ENCODE measurements around the gene FAM81A.
"Not testable (repeated sequence)": the region's sequence is repeated elsewhere in the genome, so short reads cannot be mapped to it uniquely, and the experiment has no call there.

Gene FAM81A

DNA sequence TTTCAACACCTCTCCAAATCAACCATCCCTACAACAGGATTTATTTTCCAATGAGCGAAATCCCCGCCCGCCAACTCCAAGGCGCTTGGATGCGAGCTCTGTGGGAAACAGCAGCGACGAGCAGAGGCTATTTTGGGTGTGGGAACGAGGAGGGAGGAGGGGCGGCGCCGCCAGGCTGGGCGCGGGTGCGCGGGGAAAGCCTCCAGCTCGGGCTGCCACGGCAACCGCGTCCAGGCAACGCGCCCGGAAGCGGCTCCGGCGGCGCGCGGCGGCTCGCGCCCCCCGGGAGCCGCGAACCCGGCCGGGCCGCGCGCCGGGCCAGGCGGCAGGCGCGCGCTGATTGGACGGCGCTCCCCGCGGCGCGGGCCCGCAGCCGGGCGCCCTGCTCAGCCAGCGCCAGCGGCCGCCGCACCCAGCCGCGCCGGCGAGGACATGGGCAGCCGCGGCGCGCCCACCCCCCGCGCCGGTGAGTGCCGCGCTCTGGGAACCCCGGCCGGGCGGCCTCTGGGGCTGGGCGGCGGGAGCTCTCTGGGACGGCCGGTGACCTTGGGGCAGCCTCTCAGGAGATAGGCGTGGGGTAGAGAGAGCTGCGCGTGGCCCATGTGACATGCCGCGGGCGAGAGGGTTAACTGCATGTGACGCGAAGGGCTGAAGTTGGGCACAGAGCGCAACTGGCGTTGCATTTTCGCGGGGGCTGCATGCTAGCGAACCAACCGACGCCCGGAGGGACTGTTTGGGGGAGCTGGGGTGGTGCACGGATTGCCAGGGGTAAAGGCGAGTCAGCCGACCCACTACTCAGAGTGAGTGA lies at the start of gene FAM81A:
FAM81A (plus strand) TSS at position 370 of the 808 bp plus-strand sequence. CDS start 20,441 bp downstream, outside the sequence.
- FAIRE-seq: no peak

- FAIRE-seq: no peak
Measured at GRCh38 chr15:59388670-59389069, 49.3 kb upstream of the FAM81A start.

DNA sequence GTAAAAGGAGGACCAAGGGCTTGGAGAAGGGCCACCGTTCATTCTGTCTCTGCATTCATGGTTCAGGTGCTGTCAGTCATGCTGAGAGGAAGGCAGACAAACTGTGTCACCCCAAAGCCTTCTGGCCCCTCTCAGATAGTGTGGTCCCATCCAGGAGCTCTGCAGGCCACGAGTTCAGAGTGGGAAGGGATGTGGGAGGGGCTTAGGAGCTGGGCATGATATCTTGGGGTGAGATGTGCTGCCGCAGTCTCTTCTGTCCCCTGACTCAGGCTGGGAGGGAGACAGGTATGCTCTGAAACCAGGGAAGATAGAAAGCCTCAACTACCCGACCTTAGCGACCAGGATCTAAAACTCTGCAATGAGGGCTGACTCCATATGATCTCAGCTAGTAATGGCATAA lies 45.7 kb upstream of the FAM81A start:
- FAIRE-seq: no peak

DNA sequence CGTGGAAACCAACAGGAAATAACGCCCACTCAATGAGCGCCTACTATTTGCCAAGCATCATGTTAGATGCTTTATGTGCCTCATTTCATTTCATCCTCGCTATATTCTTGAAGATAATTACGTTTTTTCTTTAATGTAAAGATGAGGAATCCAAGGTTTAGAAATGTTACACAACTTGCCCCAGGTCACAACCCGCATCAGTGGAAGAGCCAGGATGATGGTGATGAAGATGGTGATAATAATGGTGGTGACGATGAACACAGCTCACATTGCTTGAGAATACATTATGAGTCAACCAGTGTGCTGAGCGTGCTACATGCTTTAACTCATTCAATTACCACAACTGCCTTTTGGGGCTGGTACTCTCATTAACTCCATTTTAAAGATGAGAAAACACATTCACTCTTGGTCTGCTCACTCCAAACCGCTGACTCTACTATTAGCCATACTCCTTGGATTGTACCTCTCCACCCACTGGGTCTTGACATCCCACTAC lies 43.8 kb upstream of the FAM81A start:
- no peak for FAIRE-seq

DNA sequence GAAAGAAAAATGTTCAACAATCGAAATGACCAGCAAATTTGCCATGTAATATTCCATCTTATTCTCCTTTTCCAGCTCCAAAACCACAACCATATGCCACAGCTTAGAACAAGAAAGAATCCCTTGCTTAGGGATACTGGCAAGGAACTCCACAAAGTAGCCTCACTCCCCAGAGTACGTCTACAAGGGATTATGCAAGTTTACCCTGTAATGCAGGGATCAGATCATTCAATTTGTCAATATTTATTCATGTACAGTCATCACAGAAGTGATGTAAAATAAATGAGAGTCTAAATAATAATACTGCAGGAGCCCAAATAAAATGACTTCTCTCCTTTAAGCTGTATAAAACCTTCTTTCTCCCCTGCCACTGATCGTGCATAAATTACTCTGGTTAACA lies 41.8 kb upstream of the FAM81A start:
- no peak for FAIRE-seq

DNA sequence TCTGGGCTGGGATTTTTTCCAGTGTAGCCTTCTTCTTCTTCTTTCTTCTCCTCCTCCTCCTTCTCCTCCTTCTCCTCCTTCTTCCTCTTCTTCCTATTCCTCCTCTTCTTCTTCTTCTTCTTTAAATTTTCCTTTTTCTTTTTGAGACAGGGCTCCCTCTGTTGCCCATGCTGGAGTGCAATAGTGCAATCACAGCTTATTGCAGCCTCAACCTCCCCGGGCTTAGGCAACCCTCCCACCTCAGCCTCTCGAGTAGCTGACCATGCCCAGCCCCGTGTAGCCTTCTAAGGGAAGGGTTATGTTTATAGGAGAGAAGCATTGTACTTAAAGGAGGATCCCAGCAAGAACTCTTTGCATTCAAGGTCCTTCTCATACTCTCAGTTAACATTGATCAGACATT lies 41.3 kb upstream of the FAM81A start:
- no peak for FAIRE-seq

DNA sequence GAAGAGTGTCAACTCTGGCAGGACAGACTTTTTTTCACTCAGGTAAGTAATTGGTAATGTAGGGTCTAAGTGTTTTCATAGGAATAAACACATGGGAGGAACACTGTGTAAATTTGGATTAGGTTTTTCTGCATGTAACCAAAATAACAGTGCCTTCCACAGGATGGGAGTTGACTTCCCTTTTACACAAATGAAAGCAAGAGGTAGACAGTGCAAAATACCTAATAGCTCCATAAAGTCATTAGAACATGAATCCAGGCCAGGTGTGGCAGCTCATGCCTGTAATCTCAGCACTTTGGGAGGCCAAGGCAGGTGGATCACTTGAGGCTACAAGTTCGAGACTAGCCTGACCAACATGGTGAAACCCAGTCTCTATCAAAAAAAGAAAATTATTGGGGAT lies 39.8 kb upstream of the FAM81A start:
- FAIRE-seq: no peak

DNA sequence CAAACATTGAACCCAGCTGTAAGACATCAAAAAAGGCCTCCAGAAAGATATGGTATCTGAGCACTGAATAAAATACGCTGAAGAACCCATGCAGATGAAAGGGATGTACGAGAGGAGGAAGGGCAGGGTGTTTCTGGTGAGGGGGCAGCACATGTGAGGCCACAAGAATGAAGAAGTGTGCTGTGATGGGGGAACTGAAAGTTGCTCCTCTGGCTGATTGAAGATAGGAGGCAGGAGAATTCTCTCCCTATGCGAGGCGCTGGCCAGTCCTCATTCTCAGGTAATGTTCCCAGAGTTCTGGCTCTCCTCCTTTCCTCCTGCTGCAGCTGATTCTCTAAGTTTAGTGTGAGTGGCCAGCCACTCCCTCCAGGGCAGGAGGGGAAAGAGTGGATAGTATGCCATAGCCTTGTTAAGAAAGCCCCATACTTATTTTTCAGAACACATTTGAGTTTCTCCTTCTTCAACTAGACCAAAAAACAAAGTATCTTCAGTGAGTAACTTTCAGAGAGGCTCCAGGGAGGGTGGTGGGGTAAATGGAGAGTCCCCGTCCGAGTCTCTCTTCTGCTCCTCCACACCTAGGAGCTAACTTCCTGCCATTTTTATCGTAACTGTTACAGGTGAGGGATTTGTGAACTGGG lies 38.4 kb upstream of the FAM81A start:
- FAIRE-seq: no peak

DNA sequence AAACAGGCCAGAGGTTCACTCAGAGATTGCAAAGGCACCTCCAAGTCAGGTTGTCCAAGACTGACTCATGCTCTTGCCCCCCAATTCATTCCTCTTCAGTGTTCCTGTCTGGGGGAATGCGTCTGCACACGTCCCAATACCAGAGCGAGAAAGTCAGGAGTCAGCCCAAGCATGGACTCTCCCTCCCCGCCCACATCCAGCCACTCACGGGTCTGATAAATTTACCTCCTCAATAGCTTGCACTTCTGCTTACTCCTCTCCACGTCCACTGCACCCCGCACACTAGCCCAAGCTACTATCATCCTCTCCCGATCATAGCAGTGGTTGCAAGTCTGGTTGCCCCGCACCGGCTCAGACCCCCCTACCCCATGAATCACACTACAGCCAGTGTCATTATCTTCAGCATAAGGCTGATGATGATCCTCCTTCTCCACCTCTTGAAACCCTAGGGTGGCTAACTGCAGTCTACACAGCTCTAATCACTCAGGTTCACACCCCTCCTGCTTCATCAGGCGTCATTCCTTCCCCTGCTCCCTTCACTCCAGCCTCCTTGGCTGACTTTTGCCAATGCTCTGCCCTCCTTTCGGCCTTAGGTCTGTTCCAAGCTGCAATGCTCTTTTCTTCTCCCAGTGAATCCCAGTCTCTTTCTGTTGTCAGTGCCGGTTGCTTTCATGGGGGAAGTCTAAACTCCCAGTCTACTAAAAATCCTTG lies 37.7 kb upstream of the FAM81A start:
- FAIRE-seq: no peak

DNA sequence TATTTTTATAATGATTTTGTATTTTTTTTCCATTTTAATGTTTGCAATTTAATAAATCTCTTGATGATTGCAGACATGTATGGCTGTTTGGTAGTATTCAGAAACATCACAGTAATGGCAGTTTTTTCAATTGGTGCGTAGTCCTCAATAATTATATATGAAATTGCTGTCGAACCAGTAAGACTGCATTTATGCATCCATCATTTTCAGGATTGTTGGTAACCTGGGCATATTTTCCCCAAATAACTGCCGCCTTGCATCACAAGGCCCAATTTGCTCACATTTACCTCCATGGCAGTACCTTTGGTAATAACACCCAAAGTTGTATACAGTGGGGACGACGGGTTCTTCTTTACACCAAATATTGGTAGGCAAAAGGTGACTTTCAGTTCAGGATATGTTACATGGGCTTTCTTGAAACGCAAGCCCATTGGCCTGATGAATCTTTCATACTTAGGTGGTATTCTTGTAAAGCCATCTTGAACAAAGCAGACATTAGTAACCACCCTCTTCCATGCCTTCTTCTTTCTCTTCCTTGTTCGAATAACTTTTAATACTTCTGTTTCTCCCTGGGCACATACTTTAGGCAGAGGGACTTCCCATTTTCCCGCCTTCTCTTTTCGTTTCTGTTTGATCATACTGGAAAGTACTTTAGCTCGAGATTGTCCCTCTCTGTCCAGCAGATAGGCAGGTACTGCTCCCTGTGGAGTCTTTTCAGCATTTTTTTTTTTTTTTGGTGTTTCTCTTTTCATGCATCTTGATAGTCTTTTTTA lies 36.7 kb upstream of the FAM81A start:
- FAIRE-seq: not testable (repeated sequence)

DNA sequence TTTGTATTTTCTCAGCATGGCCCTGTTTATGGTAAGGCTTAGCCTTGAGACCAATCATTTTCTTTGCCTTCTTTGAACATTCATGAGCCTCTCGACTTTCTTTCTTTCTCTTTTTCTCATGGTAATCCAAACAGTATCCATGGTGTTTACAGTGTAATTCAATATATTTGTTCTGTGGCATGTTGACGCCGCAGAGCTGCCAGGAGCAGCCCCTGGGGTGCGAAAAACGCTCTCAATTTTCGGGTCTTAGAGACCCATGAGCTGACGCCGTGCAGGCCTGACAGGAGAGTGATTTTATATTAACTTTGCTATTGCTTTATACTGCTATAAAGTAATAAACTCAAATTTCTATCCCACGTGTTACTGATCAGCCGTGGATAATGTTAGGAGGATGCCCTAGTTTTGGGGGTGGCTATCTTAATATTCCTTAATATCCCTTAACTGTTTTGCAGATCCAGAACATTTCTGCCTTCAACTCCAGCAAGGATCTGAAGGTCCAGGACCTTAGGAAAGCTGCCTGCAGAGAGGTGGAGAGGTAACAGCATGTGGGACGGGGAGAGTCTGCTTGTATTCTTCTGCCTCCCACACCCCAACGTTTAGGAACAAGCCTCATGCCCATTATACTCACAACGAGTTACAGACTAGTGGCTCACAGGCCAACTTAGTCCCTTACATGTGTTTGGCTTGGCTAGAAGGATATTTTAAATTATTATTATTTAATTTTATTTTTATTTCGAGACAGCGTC lies 36.0 kb upstream of the FAM81A start:
- FAIRE-seq: no peak

- FAIRE-seq: no peak
Measured at GRCh38 chr15:59405079-59405478, 32.9 kb upstream of the FAM81A start.

- no peak for FAIRE-seq
Measured at GRCh38 chr15:59406446-59406845, 31.5 kb upstream of the FAM81A start.

GRCh38 chr15:59407946-59408345 lies 30.0 kb upstream of the FAM81A start:
- FAIRE-seq: no peak

- FAIRE-seq: no peak
Measured at GRCh38 chr15:59410391-59410896, 27.5 kb upstream of the FAM81A start.

DNA sequence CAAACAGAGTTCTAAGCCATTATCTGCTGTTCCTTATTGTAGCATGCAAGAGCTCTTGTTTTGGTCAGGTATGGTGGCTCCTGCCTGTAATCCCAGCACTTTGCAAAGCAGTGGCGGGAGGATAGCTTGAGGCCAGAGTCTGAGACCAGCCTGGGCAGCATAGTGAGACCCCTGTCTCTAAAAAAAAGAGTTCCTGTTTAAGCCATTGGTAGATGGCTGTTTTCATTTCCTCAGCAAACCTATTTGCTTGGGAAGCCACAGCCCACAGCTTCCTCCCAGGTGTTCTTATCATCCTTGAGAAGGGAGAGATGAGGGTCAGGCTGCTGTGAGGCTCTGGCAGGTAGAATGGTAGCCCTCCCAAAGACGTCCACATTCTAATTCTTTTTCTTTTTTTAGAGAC lies 24.4 kb upstream of the FAM81A start:
- FAIRE-seq: no peak

- no peak for FAIRE-seq
Measured at GRCh38 chr15:59416816-59417215, 21.2 kb upstream of the FAM81A start.

GRCh38 chr15:59419170-59419569 lies 18.8 kb upstream of the FAM81A start:
- FAIRE-seq: no peak

GRCh38 chr15:59420108-59420507 lies 17.9 kb upstream of the FAM81A start:
- FAIRE-seq: no peak

DNA sequence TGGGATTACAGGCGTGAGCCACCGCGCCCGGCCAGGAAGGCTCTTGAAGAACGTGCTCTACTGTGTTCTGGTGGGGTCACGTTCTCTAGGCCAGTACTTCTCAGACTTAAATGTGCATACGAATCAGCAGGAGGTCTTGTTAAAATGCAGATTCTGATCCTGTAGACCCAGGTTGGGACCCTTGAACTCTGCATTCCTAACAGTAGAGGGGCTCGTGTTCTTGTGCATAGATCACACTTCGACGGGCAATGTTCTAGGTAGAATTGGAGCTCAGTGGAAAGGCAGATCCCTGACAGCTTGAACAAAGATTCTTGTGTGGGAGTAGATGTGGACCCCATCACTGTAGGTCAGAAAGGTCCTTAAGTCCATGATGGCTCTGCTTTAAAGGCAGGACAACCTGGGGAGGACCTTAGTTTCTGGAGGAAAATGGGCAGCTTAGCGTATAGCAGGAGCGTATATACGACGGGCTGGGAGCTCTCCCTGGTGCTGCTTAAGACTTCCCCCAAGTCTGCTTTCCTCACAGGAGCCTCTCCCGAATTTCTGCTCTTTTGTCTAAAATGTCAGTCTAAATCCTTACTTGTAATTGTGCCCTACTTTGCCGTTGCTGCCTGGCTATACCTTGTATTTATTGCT lies 16.9 kb upstream of the FAM81A start:
- FAIRE-seq: no peak

DNA sequence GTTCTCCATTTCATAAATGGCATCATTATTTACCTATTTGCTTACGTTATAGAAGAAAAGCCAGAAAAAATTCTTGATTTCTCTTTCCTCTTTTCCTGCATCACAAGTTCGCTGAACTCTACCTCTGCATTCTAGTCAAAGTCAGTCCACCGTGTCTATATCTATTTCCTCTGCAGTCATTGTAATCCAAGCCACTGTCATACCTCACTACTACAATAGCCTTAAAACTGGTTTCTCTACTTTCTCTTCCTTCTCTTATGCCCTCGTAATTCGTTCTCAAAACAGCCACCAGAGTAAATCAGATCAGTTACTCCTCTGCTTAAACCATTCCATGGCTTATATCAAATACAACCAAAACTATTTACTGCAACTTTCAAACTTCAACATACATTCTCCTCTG lies 13.4 kb upstream of the FAM81A start:
- no peak for FAIRE-seq

Data from endometrium (tissue), 2 donors.